Upper lobe of left lung (tissue), 6 donors: ENCODE results near the gene IL17D. TPM values are rescaled to one million over a fixed set of nuclear protein-coding genes. Genes with fewer than 3 reads are reported as not detected.

ENCODE experiments used
- ATAC-seq, 2 donors: fragments of 200-7000 bp; cut with Tn5 transposase; one replicate each; pipeline ENCODE4 v1.9.1; 2022; ENCODE audit warnings: mild to moderate bottlenecking in 2 of 2, moderate library complexity in 2 of 2; ENCODE audit not compliant: low FRiP score in 2 of 2
- DNase-seq, 2 donors: peaks; one replicate each; pipeline ENCODE4 v3.0.0-alpha.2; 2019 to 2020
- H3K27ac ChIP-seq, 4 donors: fragments of 200-600 bp; sonication (generic); one replicate each; pipeline ENCODE4 v1.5.1; 2016 to 2019
- H3K27me3 ChIP-seq, 4 donors: fragments of 200-600 bp; sonication (generic); one replicate each; pipeline ENCODE4 v1.5.1; 2017 to 2019
- H3K36me3 ChIP-seq, 4 donors: fragments of 200-600 bp; sonication (generic); one replicate each; pipeline ENCODE4 v1.5.1; 2016 to 2019
- H3K4me1 ChIP-seq, 4 donors: fragments of 200-600 bp; sonication (generic); one replicate each; pipeline ENCODE4 v1.5.1; 2018 to 2019
- H3K4me3 ChIP-seq, 4 donors: fragments of 200-600 bp; sonication (generic); one replicate each; pipeline ENCODE4 v1.5.1; 2017 to 2019; ENCODE audit warnings: mild to moderate bottlenecking in 2 of 4, moderate library complexity in 1 of 4
- H3K9me3 ChIP-seq, 4 donors: fragments of 200-600 bp; sonication (generic); one replicate each; pipeline ENCODE4 v1.5.1; 2018 to 2019
- CTCF ChIP-seq, 6 experiments: fragments of 450-650 bp in 4 of 6; fragments of 200-600 bp in 2 of 6; sonication (generic) in 2 of 6; IDR thresholded peaks; one replicate each; pipeline ENCODE4 v1.5.1; 2016 to 2019; ENCODE audit warnings: antibody characterized with exemption in 6 of 6
- EP300 ChIP-seq, 4 donors: sonication (generic); formaldehyde crosslinking; IDR thresholded peaks; one replicate each; pipeline ENCODE4 v1.5.1; 2017; ENCODE audit warnings: antibody characterized with exemption in 4 of 4, control low read depth in 2 of 4
- POLR2A ChIP-seq, 4 donors: fragments of 450-650 bp; IDR thresholded peaks; one replicate each; pipeline ENCODE4 v1.5.1; 2016 to 2017; ENCODE audit warnings: antibody characterized with exemption in 4 of 4, mild to moderate bottlenecking in 2 of 4
- POLR2AphosphoS5 ChIP-seq, 2 donors: sonication (generic); formaldehyde crosslinking; IDR thresholded peaks; one replicate each; pipeline ENCODE4 v1.5.1; 2017; ENCODE audit warnings: antibody characterized with exemption in 2 of 2
- WGBS, 2 donors: methylation state at CpG; one replicate each; pipeline ENCODE4 v1.1.5; 2017 to 2018; 5-methylcytosine and 5-hydroxymethylcytosine counted together
- total RNA-seq, 6 donors: library from RNA; depleted of rRNA in 4 of 6; stranded (reverse); fragments of >200 nt in 4 of 6; gene quantifications; one replicate each; pipeline versions ENCODE4 v1.1.0 to v1.2.1, GENCODE V29; 2016 to 2021
- donor health status: DM: no; HTN: no; CAD: no; lungs with moderate emphysema.
- donor health status: DM: no; HTN: yes; CAD: no; lungs with severe emphysema.

IL17D gene
- total RNA-seq, 6 donors from 2014 or later, result 1.0 to 6.4 (median 2.4) TPM

- no peak for DNase-seq
- ATAC-seq, result peak in 1 of 2 donors; percentile 15
- Histone ChIP-seq H3K4me3 (peak overlapping the region in 3 of 4 donors; percentile 54 to 72 (median 56)), H3K36me3 (no peaks in the 10 kb centered on the region), H3K4me1 (peaks cover 8 to 25% (median 10%) of the 10 kb centered on the region in 4 donors), H3K9me3 (no peaks in the 10 kb centered on the region), H3K27me3 (peaks cover 0 to 3% (median 0%) of the 10 kb centered on the region in 4 donors), H3K27ac (peak overlapping the region in 2 of 4 donors; percentile 52 to 61)
- no peak for TF ChIP-seq EP300 (IDR thresholded peaks at IDR 0.05)
- no peak for TF ChIP-seq POLR2AphosphoS5 (IDR thresholded peaks at IDR 0.05)
- no peak for TF ChIP-seq CTCF (IDR thresholded peaks at IDR 0.05)
- no peak for TF ChIP-seq POLR2A (IDR thresholded peaks at IDR 0.05)
- WGBS, 2 donors, result 23 to 36% methylated on average over 11 to 19 of the region's 20 CpGs
Observed at GRCh38 chr13:20704459-20705069, 1.1 kb downstream of the IL17D start.

GRCh38 chr13:20706661-20707060 is 3.2 kb downstream of the IL17D start:
- Histone ChIP-seq H3K27ac (no peak overlapping the region), H3K27me3 (peaks cover 0 to 3% (median 0%) of the 10 kb centered on the region in 4 donors), H3K9me3 (no peaks in the 10 kb centered on the region), H3K4me1 (peaks cover 8 to 25% (median 10%) of the 10 kb centered on the region in 4 donors), H3K4me3 (no peak overlapping the region), H3K36me3 (no peaks in the 10 kb centered on the region)
- ATAC-seq (no peak), DNase-seq (no peak)
- 91 to 97% methylated on average over 4 to 5 of the region's 5 CpGs for WGBS, 2 donors
- TF ChIP-seq CTCF (IDR thresholded peaks at IDR 0.05) (no peak), POLR2A (IDR thresholded peaks at IDR 0.05) (no peak), POLR2AphosphoS5 (IDR thresholded peaks at IDR 0.05) (no peak), EP300 (IDR thresholded peaks at IDR 0.05) (no peak)

GRCh38 chr13:20708216-20708615 is 4.7 kb downstream of the IL17D start:
- H3K36me3 ChIP-seq, result no peaks in the 10 kb centered on the region
- no peaks in the 10 kb centered on the region for H3K27me3 ChIP-seq
- DNase-seq (no peak), ATAC-seq (no peak)
- H3K9me3 ChIP-seq, result no peaks in the 10 kb centered on the region
- H3K4me3 ChIP-seq, result no peak overlapping the region
- 73 to 80% methylated on average over 2 of the region's 2 CpGs for WGBS, 2 donors
- H3K4me1 ChIP-seq, result peaks cover 2 to 21% (median 8%) of the 10 kb centered on the region in 4 donors
- TF ChIP-seq EP300 (IDR thresholded peaks at IDR 0.05) (no peak), POLR2AphosphoS5 (IDR thresholded peaks at IDR 0.05) (no peak), POLR2A (IDR thresholded peaks at IDR 0.05) (no peak), CTCF (IDR thresholded peaks at IDR 0.05) (no peak)
- no peak overlapping the region for H3K27ac ChIP-seq

GRCh38 chr13:20709369-20709768 is 5.9 kb downstream of the IL17D start:
- no peak for TF ChIP-seq POLR2A (IDR thresholded peaks at IDR 0.05)
- no peak for TF ChIP-seq EP300 (IDR thresholded peaks at IDR 0.05)
- no peak for TF ChIP-seq CTCF (IDR thresholded peaks at IDR 0.05)
- TF ChIP-seq POLR2AphosphoS5 (IDR thresholded peaks at IDR 0.05), result no peak
- H3K9me3 ChIP-seq, result no peaks in the 10 kb centered on the region
- no peak for ATAC-seq
- H3K36me3 ChIP-seq, result no peaks in the 10 kb centered on the region
- WGBS, 2 donors, result 84 to 89% methylated on average over 8 of the region's 8 CpGs
- no peaks in the 10 kb centered on the region for H3K27me3 ChIP-seq
- peaks cover 0 to 19% (median 8%) of the 10 kb centered on the region in 4 donors for H3K4me1 ChIP-seq
- H3K27ac ChIP-seq, result no peak overlapping the region
- no peak overlapping the region for H3K4me3 ChIP-seq
- no peak for DNase-seq

- DNase-seq (no peak), ATAC-seq (no peak)
- no peaks in the 10 kb centered on the region for H3K9me3 ChIP-seq
- TF ChIP-seq EP300 (IDR thresholded peaks at IDR 0.05) (no peak), CTCF (IDR thresholded peaks at IDR 0.05) (no peak), POLR2AphosphoS5 (IDR thresholded peaks at IDR 0.05) (no peak), POLR2A (IDR thresholded peaks at IDR 0.05) (no peak)
- H3K27ac ChIP-seq, result no peak overlapping the region
- no peaks in the 10 kb centered on the region for H3K27me3 ChIP-seq
- H3K4me1 ChIP-seq, result peaks cover 0 to 15% (median 7%) of the 10 kb centered on the region in 4 donors
- H3K4me3 ChIP-seq, result no peak overlapping the region
- WGBS, 2 donors, result 59 to 72% methylated on average over 4 of the region's 4 CpGs
- no peaks in the 10 kb centered on the region for H3K36me3 ChIP-seq
Observed at GRCh38 chr13:20709782-20710181, 6.3 kb downstream of the IL17D start.
